A375 (cell line): ENCODE measurements around the gene EMC7. TPM values are rescaled to one million over a fixed set of nuclear protein-coding genes. Genes with fewer than 3 reads are reported as not detected.

Source experiments
- total RNA-seq: library from RNA; depleted of rRNA; stranded (reverse); fragments of >200 nt; shearing (Covaris generic); gene quantifications from 2 replicates; pipeline ENCODE4 v1.2.3, GENCODE V29; 2014; rRNA removed

Gene EMC7
- total RNA-seq, result 44.5 and 46.6 TPM in 2 replicates

DNA sequence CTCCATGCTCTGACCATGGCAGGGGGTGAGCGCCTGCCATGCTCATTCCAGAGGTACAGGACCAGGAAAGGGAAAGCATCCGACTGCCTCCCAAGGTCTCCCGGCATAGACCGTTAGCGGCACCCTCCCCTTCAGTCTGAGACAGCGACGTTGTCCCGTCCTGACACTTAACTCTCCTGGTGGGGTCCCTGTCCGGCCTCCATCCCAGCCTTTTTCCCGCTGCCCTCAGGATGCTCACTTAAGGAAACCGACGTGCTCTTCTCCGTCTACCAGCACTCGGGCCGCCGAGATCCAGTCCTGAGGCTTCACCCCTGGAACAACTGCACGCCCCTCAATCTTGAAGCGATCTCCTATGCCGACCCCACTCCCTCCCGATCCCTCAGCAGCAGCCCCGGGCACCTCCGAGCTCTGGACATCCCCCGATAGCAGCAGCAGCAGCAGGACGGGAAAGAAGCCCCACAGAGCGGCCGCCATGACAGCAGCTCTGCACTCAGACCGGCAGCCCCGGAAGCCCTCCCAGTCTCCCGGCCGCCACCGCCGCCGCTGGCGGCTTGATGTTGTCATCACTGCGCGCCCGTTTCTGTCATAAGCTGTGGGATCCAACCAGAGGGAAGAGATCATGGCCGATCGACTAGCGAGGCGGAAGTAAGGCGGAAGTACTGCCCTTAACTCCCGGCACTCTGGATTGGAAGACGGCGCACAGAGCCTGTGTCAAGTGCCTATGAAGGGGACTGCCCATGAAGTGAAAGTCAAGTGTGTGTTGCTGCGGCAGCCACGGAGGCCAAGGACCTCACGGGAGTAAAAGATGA is at the start of gene EMC7, which contains the start of gene PGBD4:
EMC7 (minus strand) TSS at position 497 of the 809 bp plus-strand sequence; CDS start at position 474, 23 bp downstream.
PGBD4 (plus strand) TSS at position 718 of the 809 bp plus-strand sequence. CDS start 449 bp downstream, outside the sequence.

DNA sequence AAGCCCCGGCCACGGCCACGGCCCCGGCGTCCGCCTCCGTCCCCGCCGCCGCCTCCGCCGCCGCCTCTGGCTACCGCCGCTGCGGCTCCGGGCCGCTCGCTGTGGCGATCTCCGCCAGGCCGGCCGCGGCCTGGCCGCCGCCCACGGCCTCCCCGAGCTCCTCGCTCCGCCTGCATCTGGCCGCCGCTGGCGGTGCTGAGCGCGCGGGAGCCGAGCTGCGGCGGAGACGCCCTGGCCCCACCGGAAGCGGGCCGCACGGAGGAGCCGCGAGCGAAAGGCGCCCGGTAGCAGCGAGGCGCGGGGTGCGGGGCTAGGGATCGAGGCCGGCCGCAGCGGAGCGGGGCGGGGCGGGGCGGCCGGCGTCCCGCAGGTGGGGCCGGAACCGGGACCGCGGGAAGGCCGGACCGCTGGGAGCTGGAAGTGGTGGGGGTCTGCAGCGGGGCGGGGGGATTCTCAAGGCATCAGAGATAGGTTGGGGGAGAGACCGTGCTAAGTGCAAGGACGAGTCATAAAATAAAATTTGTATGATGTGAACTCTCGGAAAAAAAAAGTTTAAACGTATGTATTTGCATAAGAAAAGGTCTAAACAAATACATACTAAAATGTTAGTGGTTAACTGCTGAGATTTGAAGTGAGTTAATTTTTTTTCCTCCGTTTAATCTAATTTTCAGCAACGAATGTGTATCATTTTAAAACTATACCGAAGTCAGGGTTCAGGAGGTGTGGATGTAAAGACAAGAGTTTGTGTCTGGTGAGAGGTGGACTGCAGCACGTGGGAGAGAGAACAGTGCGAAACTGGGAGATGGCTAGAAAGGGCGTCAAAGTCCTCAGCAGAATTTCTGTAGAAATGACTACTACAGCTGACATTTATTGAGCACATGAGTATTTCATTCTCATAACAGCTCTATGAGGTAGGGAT is 62.5 kb downstream of the EMC7 start, which contains the start of gene AVEN:
AVEN (minus strand) TSS at position 334 of the 919 bp plus-strand sequence; CDS start at position 176, 158 bp downstream.

Other genes with a start within 250 kb of the EMC7 start
- gene CHRM5, start 133.4 kb downstream of the EMC7 start, total RNA-seq, result not detected in 2 replicates
- gene AVEN, start 62.7 kb downstream of the EMC7 start, total RNA-seq, result 21.3 and 23.7 TPM in 2 replicates
- gene PGBD4, start 221 bp upstream of the EMC7 start, total RNA-seq, result 2.3 TPM in 2 replicates
- gene KATNBL1, start 108.2 kb upstream of the EMC7 start, total RNA-seq, result 21.3 and 40.5 TPM in 2 replicates
- gene EMC4, start 123.2 kb upstream of the EMC7 start, total RNA-seq, result 303 and 398 TPM in 2 replicates
- gene SLC12A6, start 235.9 kb upstream of the EMC7 start, total RNA-seq, result 6.8 and 6.9 TPM in 2 replicates
- gene NOP10, start 241.3 kb upstream of the EMC7 start, total RNA-seq, result 103 and 165 TPM in 2 replicates
- not detected in 2 replicates for gene NUTM1, start 241.5 kb upstream of the EMC7 start, total RNA-seq